Chondrocyte (in vitro differentiated cells): ENCODE measurements around the gene CHRNA4. TPM values are rescaled to one million over a fixed set of nuclear protein-coding genes. Genes with fewer than 3 reads are reported as not detected.
"Not testable (repeated sequence)": the region's sequence is repeated elsewhere in the genome, so short reads cannot be mapped to it uniquely, and the experiment has no call there.

Source experiments
- DNase-seq: peaks from one replicate; pipeline ENCODE4 v3.0.0; 2021; ENCODE audit warnings: mixed read lengths, low spot score
- H3K27ac Mint-ChIP-seq: one replicate; pipeline ENCODE4 v1.8.0; 2021; ENCODE audit warnings: mild to moderate bottlenecking, moderate library complexity, mixed read lengths; ENCODE audit not compliant: unreplicated experiment
- H3K27me3 Mint-ChIP-seq: 2 replicates; pipeline ENCODE4 v1.8.0; 2021; ENCODE audit warnings: low read depth, mixed read lengths
- H3K36me3 Mint-ChIP-seq: 2 replicates; pipeline ENCODE4 v1.8.0; 2021; ENCODE audit warnings: low read depth, mixed read lengths
- H3K4me1 Mint-ChIP-seq: 2 replicates; pipeline ENCODE4 v1.8.0; 2021; ENCODE audit warnings: low read depth, mild to moderate bottlenecking, mixed read lengths
- H3K4me3 Mint-ChIP-seq: one replicate; pipeline ENCODE4 v1.8.0; 2021; ENCODE audit warnings: mild to moderate bottlenecking, moderate library complexity, mixed read lengths; ENCODE audit not compliant: unreplicated experiment
- H3K9me3 Mint-ChIP-seq: 2 replicates; pipeline ENCODE4 v1.8.0; 2021; ENCODE audit warnings: low read depth, mixed read lengths
- total RNA-seq: library from RNA; stranded (reverse); gene quantifications from 3 replicates; pipeline ENCODE4 v1.2.1, GENCODE V29; 2021
- TF ChIP-seq, protein P1 (sequence below): fragments of 200-600 bp; sonication (generic); IDR thresholded peaks from 2 replicates; pipeline ENCODE4 v1.5.0; 2021; ENCODE audit warnings: antibody characterized with exemption, mild to moderate bottlenecking, moderate library complexity

CHRNA4 gene
- total RNA-seq, 1 donor from 2014 or later, result not detected

- TF ChIP-seq, protein P1, sequence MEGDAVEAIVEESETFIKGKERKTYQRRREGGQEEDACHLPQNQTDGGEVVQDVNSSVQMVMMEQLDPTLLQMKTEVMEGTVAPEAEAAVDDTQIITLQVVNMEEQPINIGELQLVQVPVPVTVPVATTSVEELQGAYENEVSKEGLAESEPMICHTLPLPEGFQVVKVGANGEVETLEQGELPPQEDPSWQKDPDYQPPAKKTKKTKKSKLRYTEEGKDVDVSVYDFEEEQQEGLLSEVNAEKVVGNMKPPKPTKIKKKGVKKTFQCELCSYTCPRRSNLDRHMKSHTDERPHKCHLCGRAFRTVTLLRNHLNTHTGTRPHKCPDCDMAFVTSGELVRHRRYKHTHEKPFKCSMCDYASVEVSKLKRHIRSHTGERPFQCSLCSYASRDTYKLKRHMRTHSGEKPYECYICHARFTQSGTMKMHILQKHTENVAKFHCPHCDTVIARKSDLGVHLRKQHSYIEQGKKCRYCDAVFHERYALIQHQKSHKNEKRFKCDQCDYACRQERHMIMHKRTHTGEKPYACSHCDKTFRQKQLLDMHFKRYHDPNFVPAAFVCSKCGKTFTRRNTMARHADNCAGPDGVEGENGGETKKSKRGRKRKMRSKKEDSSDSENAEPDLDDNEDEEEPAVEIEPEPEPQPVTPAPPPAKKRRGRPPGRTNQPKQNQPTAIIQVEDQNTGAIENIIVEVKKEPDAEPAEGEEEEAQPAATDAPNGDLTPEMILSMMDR, result no peak
- peaks cover 33% of the 10 kb centered on the region for H3K4me1 Mint-ChIP-seq
- peaks cover 8% of the 10 kb centered on the region for H3K9me3 Mint-ChIP-seq
- no peak for DNase-seq
- H3K4me3 Mint-ChIP-seq, result no peak overlapping the region
- H3K36me3 Mint-ChIP-seq, result no peaks in the 10 kb centered on the region
- peaks cover 25% of the 10 kb centered on the region for H3K27me3 Mint-ChIP-seq
- H3K27ac Mint-ChIP-seq, result no peak overlapping the region
Observed at GRCh38 chr20:63336232-63336752, 24.9 kb downstream of the CHRNA4 start.

GRCh38 chr20:63335711-63336110 lies 25.4 kb downstream of the CHRNA4 start:
- Mint-ChIP-seq H3K4me1 (peaks cover 33% of the 10 kb centered on the region), H3K27me3 (peaks cover 20% of the 10 kb centered on the region), H3K36me3 (no peaks in the 10 kb centered on the region), H3K9me3 (peaks cover 8% of the 10 kb centered on the region), H3K27ac (no peak overlapping the region), H3K4me3 (no peak overlapping the region)
- no peak for DNase-seq
- TF ChIP-seq, protein P1, result no peak

- peaks cover 33% of the 10 kb centered on the region for H3K4me1 Mint-ChIP-seq
- not testable (repeated sequence) for H3K36me3 Mint-ChIP-seq
Observed at GRCh38 chr20:63335060-63335459, 26.1 kb downstream of the CHRNA4 start.

DNA sequence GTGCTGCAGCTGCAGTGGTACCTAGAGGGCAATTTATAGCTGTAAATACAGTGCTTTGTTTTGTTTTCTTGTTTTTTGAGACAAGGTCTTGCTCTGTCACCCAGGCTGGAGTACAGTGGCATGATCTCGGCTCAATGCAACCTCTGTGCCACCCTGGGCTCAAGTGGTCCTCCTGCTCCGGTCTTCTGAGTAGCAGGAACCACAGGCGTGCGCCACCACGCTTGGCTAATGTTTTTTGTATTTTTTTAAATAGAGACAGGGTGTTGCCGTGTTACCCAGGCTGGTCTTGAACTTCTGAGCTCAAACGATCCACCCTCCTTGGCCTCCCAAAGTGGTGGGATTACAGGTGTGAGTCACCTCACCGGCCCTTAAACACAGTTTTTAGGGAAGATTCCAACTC lies 26.8 kb downstream of the CHRNA4 start:
- no peak overlapping the region for H3K27ac Mint-ChIP-seq
- H3K9me3 Mint-ChIP-seq, result peaks cover 8% of the 10 kb centered on the region
- TF ChIP-seq, protein P1, result no peak
- H3K36me3 Mint-ChIP-seq, result no peaks in the 10 kb centered on the region
- DNase-seq, result no peak
- no peak overlapping the region for H3K4me3 Mint-ChIP-seq
- H3K4me1 Mint-ChIP-seq, result peaks cover 33% of the 10 kb centered on the region
- H3K27me3 Mint-ChIP-seq, result peaks cover 19% of the 10 kb centered on the region

More at GRCh38 chr20:63335060-63335459, 26.1 kb downstream of the CHRNA4 start:
- peaks cover 19% of the 10 kb centered on the region for H3K27me3 Mint-ChIP-seq
- DNase-seq, H3K4me3 Mint-ChIP-seq, H3K9me3 Mint-ChIP-seq, H3K27ac Mint-ChIP-seq: not testable (repeated sequence)

DNA sequence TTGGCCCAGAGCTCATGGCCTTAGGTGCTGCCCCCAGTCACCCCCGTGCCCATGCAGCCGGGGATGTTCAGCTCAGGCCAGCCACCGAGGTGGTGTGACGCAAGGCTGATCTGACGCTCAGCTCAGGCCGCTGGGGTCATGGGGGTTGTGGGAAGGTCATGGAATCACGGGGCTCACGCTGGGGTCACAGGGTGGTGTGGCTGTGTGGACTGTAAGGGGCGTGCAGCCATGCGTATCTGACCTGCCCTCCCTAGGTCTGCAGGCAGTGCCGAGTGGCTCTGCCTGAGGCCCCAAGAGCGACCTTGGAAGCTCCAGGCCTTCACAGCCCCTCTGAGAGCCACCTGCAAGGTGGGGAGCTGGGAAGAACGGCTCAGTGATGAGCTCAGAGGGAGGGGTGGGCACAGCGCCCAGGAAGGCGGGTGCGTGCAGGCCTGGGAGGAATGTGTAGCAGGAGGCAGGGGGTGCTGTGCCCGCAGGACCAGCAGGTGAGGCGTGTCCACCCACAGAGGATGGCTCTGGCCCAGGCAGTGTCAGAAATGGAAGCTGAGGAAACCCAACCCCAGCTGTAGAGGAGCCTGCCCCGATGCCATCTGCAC lies 27.8 kb downstream of the CHRNA4 start:
- H3K27ac Mint-ChIP-seq, result no peak overlapping the region

More for the DNA sequence above, 27.8 kb downstream of the CHRNA4 start:
- no peaks in the 10 kb centered on the region for H3K36me3 Mint-ChIP-seq
- H3K4me1 Mint-ChIP-seq, result peaks cover 28% of the 10 kb centered on the region
- TF ChIP-seq, protein P1, result no peak
- DNase-seq, result peak; percentile 84
- H3K4me3 Mint-ChIP-seq, result no peak overlapping the region
- H3K27me3 Mint-ChIP-seq, result peaks cover 19% of the 10 kb centered on the region
- H3K9me3 Mint-ChIP-seq, result peaks cover 8% of the 10 kb centered on the region
